DMS79 (cell line): ENCODE data around the gene ADAMTSL1.

Experiments used
- DNase-seq: peaks from one replicate; lab custom pipeline; 2025; lab: John Stamatoyannopoulos, UW

The ADAMTSL1 gene

GRCh38 chr9:18941060-18941740 is 467.2 kb downstream of the ADAMTSL1 start:
- DNase-seq, result peak; percentile 28

GRCh38 chr9:18942801-18943200 is 468.8 kb downstream of the ADAMTSL1 start:
- DNase-seq, result no peak

- DNase-seq, result no peak
These were observed 474.0 kb downstream of the ADAMTSL1 start for GRCh38 chr9:18947892-18948339.

GRCh38 chr9:18951936-18952335 is 478.0 kb downstream of the ADAMTSL1 start:
- DNase-seq, result no peak

GRCh38 chr9:18955626-18956025 is 481.7 kb downstream of the ADAMTSL1 start:
- DNase-seq, result no peak
